Thyroid gland (tissue), 4 donors: ENCODE results near the gene GOLPH3L. TPM values are rescaled to one million over a fixed set of nuclear protein-coding genes. Genes with fewer than 3 reads are reported as not detected.

Experiments
- DNase-seq, 2 donors: peaks; one replicate each; pipeline ENCODE4 v3.0.0-alpha.2; 2019
- H3K27ac ChIP-seq, 3 donors: fragments of 200-600 bp; sonication (generic); 1 replicate in 2 of 3; 2 replicates in 1 of 3; pipeline ENCODE4 v1.5.1; 2016 to 2019; ENCODE audit warnings: mild to moderate bottlenecking in 1 of 3, moderate library complexity in 1 of 3
- H3K27me3 ChIP-seq: fragments of 200-600 bp; sonication (generic); one replicate; pipeline ENCODE4 v1.5.1; 2019
- H3K36me3 ChIP-seq, 2 donors: fragments of 200-600 bp; sonication (generic); one replicate each; pipeline ENCODE4 v1.5.1; 2016 to 2019
- H3K4me1 ChIP-seq, 2 donors: fragments of 200-600 bp; sonication (generic); one replicate each; pipeline ENCODE4 v1.5.1; 2017 to 2019
- H3K4me3 ChIP-seq, 3 donors: fragments of 200-600 bp; sonication (generic); replicated peaks in 1 of 3; 1 replicate in 2 of 3; 2 replicates in 1 of 3; pipeline ENCODE4 v1.5.1; 2016; ENCODE audit warnings: mild to moderate bottlenecking in 1 of 3
- H3K9me3 ChIP-seq: fragments of 200-600 bp; sonication (generic); one replicate; pipeline ENCODE4 v1.5.1; 2017
- POLR2A ChIP-seq, 2 donors: fragments of 450-650 bp; IDR thresholded peaks; one replicate each; pipeline ENCODE4 v1.6.1; 2017; ENCODE audit warnings: antibody characterized with exemption in 2 of 2, mild to moderate bottlenecking in 2 of 2, moderate library complexity in 1 of 2
- WGBS, 2 donors: methylation state at CpG; one replicate each; pipeline ENCODE4 v1.1.5; 2017; 5-methylcytosine and 5-hydroxymethylcytosine counted together
- intact Hi-C: fragments of 100-400 bp; cut with DNase I; formaldehyde crosslinking; loops from one replicate; pipeline ENCODE4 v1.15.1; 2023
- total RNA-seq, 4 donors: library from RNA; depleted of rRNA; stranded (reverse); fragments of >200 nt; gene quantifications; one replicate each; pipeline ENCODE4 v1.2.3, GENCODE V29; 2016
- TF ChIP-seq, protein P1 (sequence below), 6 experiments: fragments of 200-600 bp in 3 of 6; fragments of 450-650 bp in 3 of 6; sonication (generic) in 3 of 6; IDR thresholded peaks; one replicate each; pipeline ENCODE4 v1.5.1; 2016 to 2019; ENCODE audit warnings: antibody characterized with exemption in 6 of 6, mild to moderate bottlenecking in 2 of 6, inconsistent platforms in 1 of 6, moderate library complexity in 1 of 6

GOLPH3L gene
- total RNA-seq, 4 donors from 2014 or later = 36.3 to 44.1 (median 39.2) TPM

DNA sequence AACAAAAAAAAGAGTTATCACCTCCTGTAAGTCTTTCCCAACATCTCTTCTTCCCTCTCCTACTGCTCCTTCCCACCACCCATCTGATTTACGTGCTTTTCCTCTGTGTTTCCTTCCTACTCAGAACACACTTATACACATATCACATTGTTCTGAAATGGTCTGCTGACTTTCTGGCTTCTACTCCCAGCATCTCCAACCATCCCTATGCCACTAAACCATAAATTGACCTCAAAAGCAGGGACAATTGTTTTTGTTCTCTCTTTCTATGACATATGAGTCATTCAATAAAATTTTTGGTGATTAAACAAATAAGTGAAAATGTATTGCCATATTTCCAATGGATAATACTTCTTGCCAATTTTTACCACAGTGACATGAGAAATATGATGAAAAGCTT, 8.2 kb downstream of the GOLPH3L start:
- intact Hi-C loops = loop anchor here (10.0 kb wide), 1 partner anchor 54 kb away; no protein-coding TSS in a partner anchor
- Histone ChIP-seq H3K9me3 (no peaks in the 10 kb centered on the region), H3K27me3 (no peaks in the 10 kb centered on the region), H3K4me1 (no peaks in the 10 kb centered on the region), H3K36me3 (peaks cover 8 to 9% of the 10 kb centered on the region in 2 donors), H3K4me3 (no peak overlapping the region), H3K27ac (no peak overlapping the region)
- no peak for DNase-seq
- no peak for TF ChIP-seq POLR2A (IDR thresholded peaks at IDR 0.05)
- TF ChIP-seq, protein P1, sequence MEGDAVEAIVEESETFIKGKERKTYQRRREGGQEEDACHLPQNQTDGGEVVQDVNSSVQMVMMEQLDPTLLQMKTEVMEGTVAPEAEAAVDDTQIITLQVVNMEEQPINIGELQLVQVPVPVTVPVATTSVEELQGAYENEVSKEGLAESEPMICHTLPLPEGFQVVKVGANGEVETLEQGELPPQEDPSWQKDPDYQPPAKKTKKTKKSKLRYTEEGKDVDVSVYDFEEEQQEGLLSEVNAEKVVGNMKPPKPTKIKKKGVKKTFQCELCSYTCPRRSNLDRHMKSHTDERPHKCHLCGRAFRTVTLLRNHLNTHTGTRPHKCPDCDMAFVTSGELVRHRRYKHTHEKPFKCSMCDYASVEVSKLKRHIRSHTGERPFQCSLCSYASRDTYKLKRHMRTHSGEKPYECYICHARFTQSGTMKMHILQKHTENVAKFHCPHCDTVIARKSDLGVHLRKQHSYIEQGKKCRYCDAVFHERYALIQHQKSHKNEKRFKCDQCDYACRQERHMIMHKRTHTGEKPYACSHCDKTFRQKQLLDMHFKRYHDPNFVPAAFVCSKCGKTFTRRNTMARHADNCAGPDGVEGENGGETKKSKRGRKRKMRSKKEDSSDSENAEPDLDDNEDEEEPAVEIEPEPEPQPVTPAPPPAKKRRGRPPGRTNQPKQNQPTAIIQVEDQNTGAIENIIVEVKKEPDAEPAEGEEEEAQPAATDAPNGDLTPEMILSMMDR (IDR thresholded peaks at IDR 0.05) = no peak
- WGBS, 2 donors = 83 to 84% methylated on average over 1 of the region's 1 CpG

- H3K27ac ChIP-seq = no peak overlapping the region
- no peak overlapping the region for H3K4me3 ChIP-seq
- H3K9me3 ChIP-seq = no peaks in the 10 kb centered on the region
- DNase-seq = no peak
- WGBS, 2 donors = 97% methylated on average over 3 of the region's 3 CpGs
- H3K27me3 ChIP-seq = no peaks in the 10 kb centered on the region
- intact Hi-C loops = loop anchor here (10.0 kb wide), 1 partner anchor 51 kb away; no protein-coding TSS in a partner anchor
- peaks cover 7 to 8% of the 10 kb centered on the region in 2 donors for H3K36me3 ChIP-seq
- no peaks in the 10 kb centered on the region for H3K4me1 ChIP-seq
- TF ChIP-seq POLR2A (IDR thresholded peaks at IDR 0.05) = no peak
- TF ChIP-seq, protein P1 (IDR thresholded peaks at IDR 0.05) = no peak
These were observed 10.7 kb downstream of the GOLPH3L start for GRCh38 chr1:150686275-150686674.

- DNase-seq = no peak
- 83 to 97% methylated on average over 1 of the region's 1 CpG for WGBS, 2 donors
- TF ChIP-seq, protein P1 (IDR thresholded peaks at IDR 0.05) = no peak
- no peak for TF ChIP-seq POLR2A (IDR thresholded peaks at IDR 0.05)
- H3K27me3 ChIP-seq = no peaks in the 10 kb centered on the region
- no peak overlapping the region for H3K27ac ChIP-seq
- H3K9me3 ChIP-seq = no peaks in the 10 kb centered on the region
- peaks cover 7 to 8% of the 10 kb centered on the region in 2 donors for H3K36me3 ChIP-seq
- H3K4me3 ChIP-seq = no peak overlapping the region
- no peaks in the 10 kb centered on the region for H3K4me1 ChIP-seq
- intact Hi-C loops = loop anchor here (10.0 kb wide), 1 partner anchor 49 kb away; no protein-coding TSS in a partner anchor
These were observed 13.0 kb downstream of the GOLPH3L start for GRCh38 chr1:150683914-150684313.

GRCh38 chr1:150678988-150679387, 18.0 kb downstream of the GOLPH3L start:
- TF ChIP-seq, protein P1 (IDR thresholded peaks at IDR 0.05) = no peak
- no peak for TF ChIP-seq POLR2A (IDR thresholded peaks at IDR 0.05)
- H3K27ac ChIP-seq = no peak overlapping the region
- H3K4me3 ChIP-seq = no peak overlapping the region
- WGBS, 2 donors = 97 to 98% methylated on average over 1 of the region's 1 CpG
- H3K27me3 ChIP-seq = no peaks in the 10 kb centered on the region
- H3K36me3 ChIP-seq = peaks cover 0 to 10% of the 10 kb centered on the region in 2 donors
- no peaks in the 10 kb centered on the region for H3K9me3 ChIP-seq
- no peak for DNase-seq
- intact Hi-C loops = no loop called here
- H3K4me1 ChIP-seq = no peaks in the 10 kb centered on the region

DNA sequence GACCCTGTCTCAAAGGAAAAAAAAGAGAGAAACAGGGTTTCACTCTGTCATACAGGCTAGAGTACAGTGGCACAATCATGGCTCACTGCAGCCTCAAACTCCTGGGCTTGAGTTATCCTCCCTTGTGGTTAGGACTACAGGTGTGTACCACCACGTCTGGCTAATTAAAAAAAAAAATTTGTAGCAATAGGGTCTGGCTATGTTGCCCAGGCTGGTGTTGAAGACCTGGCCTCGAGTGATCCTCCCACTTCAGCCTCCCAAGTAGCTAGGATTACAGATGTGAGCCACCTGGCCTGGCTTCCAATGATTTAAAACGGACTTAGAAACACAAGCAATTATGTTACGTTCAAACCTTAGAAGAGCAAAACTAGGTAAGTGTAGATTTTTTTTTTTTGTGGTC, 22.1 kb downstream of the GOLPH3L start:
- intact Hi-C loops = no loop called here
- Histone ChIP-seq H3K4me1 (no peaks in the 10 kb centered on the region), H3K4me3 (no peak overlapping the region), H3K27me3 (no peaks in the 10 kb centered on the region), H3K9me3 (no peaks in the 10 kb centered on the region), H3K36me3 (peaks cover 0 to 3% of the 10 kb centered on the region in 2 donors), H3K27ac (no peak overlapping the region)
- TF ChIP-seq POLR2A (IDR thresholded peaks at IDR 0.05) = no peak
- no peak for DNase-seq
- WGBS, 2 donors = 94 to 97% methylated on average over 4 of the region's 4 CpGs
